ENCODE results near the gene KAT5.
A peak's percentile ranks its signal among the peaks of the same experiment; 100 is the strongest.
"Not testable (repeated sequence)": the region's sequence is repeated elsewhere in the genome, so short reads cannot be mapped to it uniquely, and the experiment has no call there.

The KAT5 gene

GRCh38 chr11:65744026-65744698, 32.1 kb downstream of the KAT5 start:
- DNase-seq (ENCODE audit: low spot score) = no peak

- DNase-seq (ENCODE audit: low spot score) = no peak
These were observed 32.6 kb downstream of the KAT5 start for GRCh38 chr11:65744699-65745042.

GRCh38 chr11:65745049-65745448, 33.0 kb downstream of the KAT5 start:
- no peak for DNase-seq (ENCODE audit: low spot score)

GRCh38 chr11:65762169-65762568, 50.1 kb downstream of the KAT5 start:
- DNase-seq (ENCODE audit: low spot score) = not testable (repeated sequence)

GRCh38 chr11:65762816-65763215, 50.8 kb downstream of the KAT5 start:
- not testable (repeated sequence) for DNase-seq (ENCODE audit: low spot score)

GRCh38 chr11:65764434-65764833, 52.4 kb downstream of the KAT5 start:
- no peak for DNase-seq (ENCODE audit: low spot score)

GRCh38 chr11:65766535-65766934, 54.5 kb downstream of the KAT5 start:
- DNase-seq (ENCODE audit: low spot score) = peak; percentile 30

GRCh38 chr11:65767406-65767805, 55.4 kb downstream of the KAT5 start:
- no peak for DNase-seq (ENCODE audit: low spot score)

- DNase-seq (ENCODE audit: low spot score) = not testable (repeated sequence)
These were observed 55.8 kb downstream of the KAT5 start for GRCh38 chr11:65767806-65768205.
